Measurements from ENCODE around the gene OPCML. TPM values are rescaled to one million over a fixed set of nuclear protein-coding genes. Genes with fewer than 3 reads are reported as not detected.

OPCML gene
- total and polyA plus RNA-seq, 2 experiments from 2014 or later, result 1.2 to 4.4 TPM

DNA sequence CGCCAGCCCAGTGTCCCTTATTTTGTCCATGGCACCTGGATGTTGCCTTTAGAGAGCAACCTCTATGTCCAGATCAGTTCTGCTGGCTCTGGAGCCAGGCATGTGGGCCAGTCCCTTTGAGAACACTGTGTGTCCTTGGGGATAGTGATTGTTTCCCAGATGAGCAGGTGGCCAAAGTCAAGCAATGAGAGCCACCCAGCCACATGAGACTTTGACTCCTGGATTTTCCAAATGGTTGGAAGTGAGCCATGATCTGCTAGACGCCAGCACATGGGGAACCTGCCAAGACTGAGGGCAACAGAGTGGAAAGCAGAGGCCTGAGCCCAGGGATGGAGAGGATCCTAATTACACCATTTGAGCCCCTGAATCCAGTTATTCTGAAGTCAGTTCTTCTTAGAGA is 479.8 kb downstream of the OPCML start:
- Mint-ChIP-seq H3K36me3 (ENCODE audit: low read depth) (no peaks in the 10 kb centered on the region), H3K27ac (no peak overlapping the region), H3K4me1 (peaks cover 34% of the 10 kb centered on the region), H3K4me3 (no peak overlapping the region), H3K27me3 (ENCODE audit: insufficient read depth, low read depth, poor library complexity) (peaks cover 5% of the 10 kb centered on the region), H3K9me3 (no peaks in the 10 kb centered on the region; the same call in 2 of the 3 replicates)
- no peak overlapping the region for H2AFZ ChIP-seq
- TF ChIP-seq POLR2AphosphoS5 (IDR thresholded peaks at IDR 0.05; ENCODE audit: low read depth) (no peak), EZH2phosphoT487 (IDR thresholded peaks at IDR 0.05; ENCODE audit: unreplicated experiment) (no peak), ZNF114 (CRISPR knock-in tag; IDR thresholded peaks at IDR 0.05) (no peak), NANOG (IDR thresholded peaks at IDR 0.05; ENCODE audit: borderline replicate concordance) (no peak), STAT1 (IDR thresholded peaks at IDR 0.05; ENCODE audit: unreplicated experiment) (no peak), ZNF331 (CRISPR knock-in tag; IDR thresholded peaks at IDR 0.05; ENCODE audit: low read depth) (no peak), CREB1 (CRISPR knock-in tag; IDR thresholded peaks at IDR 0.05; ENCODE audit: low read depth) (no peak)
- TF ChIP-seq, protein P1, sequence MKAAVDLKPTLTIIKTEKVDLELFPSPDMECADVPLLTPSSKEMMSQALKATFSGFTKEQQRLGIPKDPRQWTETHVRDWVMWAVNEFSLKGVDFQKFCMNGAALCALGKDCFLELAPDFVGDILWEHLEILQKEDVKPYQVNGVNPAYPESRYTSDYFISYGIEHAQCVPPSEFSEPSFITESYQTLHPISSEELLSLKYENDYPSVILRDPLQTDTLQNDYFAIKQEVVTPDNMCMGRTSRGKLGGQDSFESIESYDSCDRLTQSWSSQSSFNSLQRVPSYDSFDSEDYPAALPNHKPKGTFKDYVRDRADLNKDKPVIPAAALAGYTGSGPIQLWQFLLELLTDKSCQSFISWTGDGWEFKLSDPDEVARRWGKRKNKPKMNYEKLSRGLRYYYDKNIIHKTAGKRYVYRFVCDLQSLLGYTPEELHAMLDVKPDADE (IDR thresholded peaks at IDR 0.05), result no peak
- TF ChIP-seq, protein P2, sequence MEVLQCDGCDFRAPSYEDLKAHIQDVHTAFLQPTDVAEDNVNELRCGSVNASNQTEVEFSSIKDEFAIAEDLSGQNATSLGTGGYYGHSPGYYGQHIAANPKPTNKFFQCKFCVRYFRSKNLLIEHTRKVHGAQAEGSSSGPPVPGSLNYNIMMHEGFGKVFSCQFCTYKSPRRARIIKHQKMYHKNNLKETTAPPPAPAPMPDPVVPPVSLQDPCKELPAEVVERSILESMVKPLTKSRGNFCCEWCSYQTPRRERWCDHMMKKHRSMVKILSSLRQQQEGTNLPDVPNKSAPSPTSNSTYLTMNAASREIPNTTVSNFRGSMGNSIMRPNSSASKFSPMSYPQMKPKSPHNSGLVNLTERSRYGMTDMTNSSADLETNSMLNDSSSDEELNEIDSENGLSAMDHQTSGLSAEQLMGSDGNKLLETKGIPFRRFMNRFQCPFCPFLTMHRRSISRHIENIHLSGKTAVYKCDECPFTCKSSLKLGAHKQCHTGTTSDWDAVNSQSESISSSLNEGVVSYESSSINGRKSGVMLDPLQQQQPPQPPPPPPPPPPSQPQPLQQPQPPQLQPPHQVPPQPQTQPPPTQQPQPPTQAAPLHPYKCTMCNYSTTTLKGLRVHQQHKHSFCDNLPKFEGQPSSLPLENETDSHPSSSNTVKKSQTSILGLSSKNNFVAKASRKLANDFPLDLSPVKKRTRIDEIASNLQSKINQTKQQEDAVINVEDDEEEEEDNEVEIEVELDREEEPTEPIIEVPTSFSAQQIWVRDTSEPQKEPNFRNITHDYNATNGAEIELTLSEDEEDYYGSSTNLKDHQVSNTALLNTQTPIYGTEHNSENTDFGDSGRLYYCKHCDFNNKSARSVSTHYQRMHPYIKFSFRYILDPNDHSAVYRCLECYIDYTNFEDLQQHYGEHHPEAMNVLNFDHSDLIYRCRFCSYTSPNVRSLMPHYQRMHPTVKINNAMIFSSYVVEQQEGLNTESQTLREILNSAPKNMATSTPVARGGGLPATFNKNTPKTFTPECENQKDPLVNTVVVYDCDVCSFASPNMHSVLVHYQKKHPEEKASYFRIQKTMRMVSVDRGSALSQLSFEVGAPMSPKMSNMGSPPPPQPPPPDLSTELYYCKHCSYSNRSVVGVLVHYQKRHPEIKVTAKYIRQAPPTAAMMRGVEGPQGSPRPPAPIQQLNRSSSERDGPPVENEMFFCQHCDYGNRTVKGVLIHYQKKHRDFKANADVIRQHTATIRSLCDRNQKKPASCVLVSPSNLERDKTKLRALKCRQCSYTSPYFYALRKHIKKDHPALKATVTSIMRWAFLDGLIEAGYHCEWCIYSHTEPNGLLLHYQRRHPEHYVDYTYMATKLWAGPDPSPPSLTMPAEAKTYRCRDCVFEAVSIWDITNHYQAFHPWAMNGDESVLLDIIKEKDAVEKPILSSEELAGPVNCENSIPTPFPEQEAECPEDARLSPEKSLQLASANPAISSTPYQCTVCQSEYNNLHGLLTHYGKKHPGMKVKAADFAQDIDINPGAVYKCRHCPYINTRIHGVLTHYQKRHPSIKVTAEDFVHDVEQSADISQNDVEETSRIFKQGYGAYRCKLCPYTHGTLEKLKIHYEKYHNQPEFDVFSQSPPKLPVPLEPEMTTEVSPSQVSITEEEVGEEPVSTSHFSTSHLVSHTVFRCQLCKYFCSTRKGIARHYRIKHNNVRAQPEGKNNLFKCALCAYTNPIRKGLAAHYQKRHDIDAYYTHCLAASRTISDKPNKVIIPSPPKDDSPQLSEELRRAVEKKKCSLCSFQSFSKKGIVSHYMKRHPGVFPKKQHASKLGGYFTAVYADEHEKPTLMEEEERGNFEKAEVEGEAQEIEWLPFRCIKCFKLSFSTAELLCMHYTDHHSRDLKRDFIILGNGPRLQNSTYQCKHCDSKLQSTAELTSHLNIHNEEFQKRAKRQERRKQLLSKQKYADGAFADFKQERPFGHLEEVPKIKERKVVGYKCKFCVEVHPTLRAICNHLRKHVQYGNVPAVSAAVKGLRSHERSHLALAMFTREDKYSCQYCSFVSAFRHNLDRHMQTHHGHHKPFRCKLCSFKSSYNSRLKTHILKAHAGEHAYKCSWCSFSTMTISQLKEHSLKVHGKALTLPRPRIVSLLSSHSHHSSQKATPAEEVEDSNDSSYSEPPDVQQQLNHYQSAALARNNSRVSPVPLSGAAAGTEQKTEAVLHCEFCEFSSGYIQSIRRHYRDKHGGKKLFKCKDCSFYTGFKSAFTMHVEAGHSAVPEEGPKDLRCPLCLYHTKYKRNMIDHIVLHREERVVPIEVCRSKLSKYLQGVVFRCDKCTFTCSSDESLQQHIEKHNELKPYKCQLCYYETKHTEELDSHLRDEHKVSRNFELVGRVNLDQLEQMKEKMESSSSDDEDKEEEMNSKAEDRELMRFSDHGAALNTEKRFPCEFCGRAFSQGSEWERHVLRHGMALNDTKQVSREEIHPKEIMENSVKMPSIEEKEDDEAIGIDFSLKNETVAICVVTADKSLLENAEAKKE (CRISPR knock-in tag; IDR thresholded peaks at IDR 0.05), result no peak
- H3K4me2 ChIP-seq, result no peak overlapping the region
- no peak for ATAC-seq
- peaks cover 8% of the 10 kb centered on the region for H3K9me2 ChIP-seq (ENCODE audit: insufficient read depth)
- H3K4me3 ChIP-seq, result no peak overlapping the region
- no peaks in the 10 kb centered on the region for H4K20me1 ChIP-seq (replicated peaks; ENCODE audit: insufficient read depth)
- H3F3A ChIP-seq (replicated peaks; ENCODE audit: low read depth), result no peaks in the 10 kb centered on the region
- peaks cover 29% of the 10 kb centered on the region for H3K4me1 ChIP-seq (ENCODE audit: insufficient read depth)
- H3K27me3 ChIP-seq (ENCODE audit: insufficient read depth), result no peaks in the 10 kb centered on the region
- no peaks in the 10 kb centered on the region for H3K79me2 ChIP-seq (replicated peaks; ENCODE audit: insufficient read depth)
- no peaks in the 10 kb centered on the region; the same call in 1 of the 2 replicates for H3K36me3 ChIP-seq (ENCODE audit: insufficient read depth)
- DNase-seq (ENCODE audit: low spot score), result no peak
- H3K27ac ChIP-seq (ENCODE audit: low read depth), result no peak overlapping the region

Data from GM23338 (cell line).